ENCODE results near the gene AIRE. TPM values are rescaled to one million over a fixed set of nuclear protein-coding genes. Genes with fewer than 3 reads are reported as not detected.
"Not testable (repeated sequence)": the region's sequence is repeated elsewhere in the genome, so short reads cannot be mapped to it uniquely, and the experiment has no call there.

Gene AIRE
- total RNA-seq, 1 donor from 2014 or later, result not detected

DNA sequence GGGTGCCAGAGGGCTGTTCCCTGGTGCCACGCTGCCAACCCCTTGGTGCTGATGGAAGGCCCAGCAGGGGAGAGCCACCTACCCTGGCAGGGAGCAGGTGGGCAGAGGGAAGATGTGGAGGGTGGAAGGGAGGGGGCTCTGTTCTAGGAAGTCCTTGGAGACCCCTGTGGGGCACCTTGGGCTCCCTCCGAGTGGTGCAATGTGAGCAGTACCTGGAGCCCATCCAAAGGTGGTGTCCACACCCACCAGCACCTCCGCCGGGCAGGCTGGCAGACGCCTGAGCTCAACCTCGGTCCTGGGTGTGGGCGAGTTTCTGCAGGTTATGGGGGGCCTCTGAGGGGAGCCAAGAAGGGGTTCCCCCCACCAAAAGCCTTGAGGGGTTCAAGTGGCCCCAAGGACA is 12.6 kb upstream of the AIRE start:
- no peak overlapping the region for H3K27ac ChIP-seq (replicated peaks)
- intact Hi-C loops (cut with micrococcal nuclease), result no loop called here
- H3K9me3 ChIP-seq (replicated peaks), result no peaks in the 10 kb centered on the region
- TF ChIP-seq CTCF (IDR thresholded peaks at IDR 0.05; ENCODE audit: borderline replicate concordance), result no peak
- no peaks in the 10 kb centered on the region for H3K4me1 ChIP-seq
- no peaks in the 10 kb centered on the region for H3K27me3 ChIP-seq (ENCODE audit: low read depth)
- no peaks in the 10 kb centered on the region for H3K36me3 ChIP-seq
- H3K4me3 ChIP-seq, result no peak overlapping the region
- no peak for DNase-seq

- DNase-seq, result no peak
Observed at GRCh38 chr21:44275041-44275440, 10.6 kb upstream of the AIRE start.

DNA sequence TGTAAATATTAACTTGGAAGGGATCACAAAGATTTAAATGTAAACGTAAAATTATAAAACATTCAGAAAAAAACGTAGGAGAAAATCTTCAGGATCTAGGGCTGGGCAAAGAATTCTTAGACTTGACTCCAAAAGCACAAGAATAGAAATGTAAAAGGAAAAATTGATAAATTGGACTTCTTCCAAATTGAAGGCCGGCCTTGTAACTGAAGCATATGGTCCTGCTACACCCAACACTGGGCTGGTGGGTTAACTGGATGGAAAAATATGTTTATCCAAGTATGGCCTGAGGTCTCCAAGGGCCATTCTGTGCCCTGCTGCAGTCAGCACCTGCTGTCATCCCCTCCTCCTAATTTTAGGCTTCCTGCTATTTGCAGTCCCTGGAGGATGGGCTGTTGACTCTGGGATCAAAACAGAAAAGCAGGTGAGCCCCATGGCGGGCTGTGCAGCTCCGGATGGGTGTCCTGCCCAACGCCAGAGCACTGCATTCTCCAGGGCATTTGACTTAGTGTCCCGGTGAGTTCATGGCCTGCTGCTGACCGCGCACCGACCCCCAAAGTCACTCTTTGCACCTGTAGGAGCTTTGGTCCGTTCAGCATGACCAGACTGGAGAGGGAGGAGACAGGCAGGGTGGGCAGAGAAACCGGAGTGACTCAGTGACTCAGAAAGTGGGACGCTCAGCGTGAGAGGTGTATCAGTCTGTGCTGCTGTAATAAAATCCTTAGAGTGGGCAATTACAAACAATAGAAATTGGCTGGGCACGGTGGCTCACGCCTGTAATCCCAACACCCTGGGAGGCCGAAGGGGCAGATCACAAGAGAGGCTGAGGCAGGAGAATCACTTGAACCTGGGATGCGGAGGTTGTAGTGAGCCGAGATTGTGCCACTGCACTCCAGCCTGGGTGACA is 6.1 kb upstream of the AIRE start:
- H3K4me3 ChIP-seq, result no peak overlapping the region
- DNase-seq, result no peak
- no peaks in the 10 kb centered on the region for H3K4me1 ChIP-seq
- H3K9me3 ChIP-seq (replicated peaks), result no peaks in the 10 kb centered on the region
- H3K27me3 ChIP-seq (ENCODE audit: low read depth), result peaks cover 2% of the 10 kb centered on the region
- intact Hi-C loops (cut with micrococcal nuclease), result no loop called here
- H3K36me3 ChIP-seq, result no peaks in the 10 kb centered on the region
- TF ChIP-seq CTCF (IDR thresholded peaks at IDR 0.05; ENCODE audit: borderline replicate concordance), result no peak
- no peak overlapping the region for H3K27ac ChIP-seq (replicated peaks)

More at GRCh38 chr21:44275041-44275440, 10.6 kb upstream of the AIRE start:
- intact Hi-C loops (cut with micrococcal nuclease), result no loop called here
- Histone ChIP-seq H3K36me3 (no peaks in the 10 kb centered on the region), H3K9me3 (replicated peaks) (no peaks in the 10 kb centered on the region), H3K4me1 (no peaks in the 10 kb centered on the region), H3K27me3 (ENCODE audit: low read depth) (no peaks in the 10 kb centered on the region), H3K27ac (replicated peaks) (no peak overlapping the region), H3K4me3 (no peak overlapping the region)
- TF ChIP-seq CTCF (IDR thresholded peaks at IDR 0.05; ENCODE audit: borderline replicate concordance), result no peak

DNA sequence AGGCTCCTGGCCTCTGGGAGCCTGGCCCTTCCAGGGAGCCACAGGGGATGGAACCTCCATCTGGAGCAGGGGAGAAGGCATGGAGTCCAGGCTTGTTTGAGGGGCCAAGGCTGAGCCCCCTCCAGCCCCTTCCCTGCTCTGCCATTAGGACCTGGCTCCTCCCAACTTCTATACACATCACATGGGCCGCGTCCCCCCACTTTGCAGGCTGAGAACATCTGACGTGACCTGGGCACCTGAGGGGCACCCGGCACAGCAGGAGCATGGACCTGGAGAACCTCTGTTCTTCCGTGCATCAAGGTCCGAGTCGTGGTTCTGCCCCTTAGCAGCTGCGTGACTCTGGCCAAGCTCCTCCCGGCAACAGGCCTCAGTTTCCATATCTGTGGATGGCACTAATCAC is 3.9 kb upstream of the AIRE start:
- Histone ChIP-seq H3K4me1 (peaks cover 8% of the 10 kb centered on the region), H3K4me3 (no peak overlapping the region), H3K36me3 (no peaks in the 10 kb centered on the region), H3K27me3 (ENCODE audit: low read depth) (peaks cover 23% of the 10 kb centered on the region), H3K27ac (replicated peaks) (no peak overlapping the region), H3K9me3 (replicated peaks) (no peaks in the 10 kb centered on the region)
- TF ChIP-seq CTCF (IDR thresholded peaks at IDR 0.05; ENCODE audit: borderline replicate concordance), result no peak
- DNase-seq, result no peak
- intact Hi-C loops (cut with micrococcal nuclease), result no loop called here

DNA sequence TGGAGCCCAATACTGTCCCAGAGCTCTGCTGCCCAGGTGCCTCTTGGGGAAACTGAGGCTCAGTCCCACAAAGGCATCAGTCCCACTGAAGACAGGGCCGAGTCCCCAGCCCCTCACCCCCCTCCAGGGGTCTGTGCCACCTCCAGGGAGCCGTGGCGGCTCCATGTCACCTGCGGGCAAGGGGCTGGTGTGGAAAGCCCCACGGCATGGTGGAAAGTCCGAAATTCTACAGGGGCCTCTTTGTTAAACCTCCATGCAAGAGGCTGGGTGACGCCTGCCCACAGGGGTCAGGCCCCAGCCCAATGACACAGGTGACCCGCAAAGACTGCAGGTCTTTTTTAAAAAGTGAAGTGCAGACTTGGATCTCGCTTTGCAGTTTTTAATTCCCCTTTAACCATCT is 3.3 kb upstream of the AIRE start:
- H3K27ac ChIP-seq (replicated peaks), result no peak overlapping the region
- no peak overlapping the region for H3K4me3 ChIP-seq
- H3K4me1 ChIP-seq, result peaks cover 8% of the 10 kb centered on the region
- no peaks in the 10 kb centered on the region for H3K9me3 ChIP-seq (replicated peaks)
- peaks cover 29% of the 10 kb centered on the region for H3K27me3 ChIP-seq (ENCODE audit: low read depth)
- no peak for DNase-seq
- no peak for TF ChIP-seq CTCF (IDR thresholded peaks at IDR 0.05; ENCODE audit: borderline replicate concordance)
- no peaks in the 10 kb centered on the region for H3K36me3 ChIP-seq
- intact Hi-C loops (cut with micrococcal nuclease), result no loop called here

- peaks cover 38% of the 10 kb centered on the region for H3K27me3 ChIP-seq (ENCODE audit: low read depth)
- H3K9me3 ChIP-seq (replicated peaks); H3K4me1 ChIP-seq; intact Hi-C loops (cut with micrococcal nuclease); DNase-seq; H3K27ac ChIP-seq (replicated peaks); H3K36me3 ChIP-seq; H3K4me3 ChIP-seq: not testable (repeated sequence)
Observed at GRCh38 chr21:44283211-44283785, 2.4 kb upstream of the AIRE start.
